ENCODE results near the gene SNX32. TPM values are rescaled to one million over a fixed set of nuclear protein-coding genes. Genes with fewer than 3 reads are reported as not detected.

The SNX32 gene
- total and polyA plus RNA-seq, 9 of the 15 experiments (the other 6 are each of a cell fraction or from before 2014, with no cell fraction given): 0.03 TPM; not detected in 7

GRCh38 chr11:65856689-65857499 lies 23.1 kb downstream of the SNX32 start (continued):
- TF ChIP-seq SAP30 (IDR thresholded peaks at IDR 0.05; ENCODE audit: borderline replicate concordance, insufficient read depth, low read depth, low read length, poor library complexity, severe bottlenecking) (peak; percentile 82), ELF2 (CRISPR knock-in tag; IDR thresholded peaks at IDR 0.05) (no peak; the same call in 1 of the 2 replicates), HNRNPL (IDR thresholded peaks at IDR 0.05; ENCODE audit: low read depth, low read length) (peak; percentile 83), ZBTB33 (CRISPR knock-in tag; IDR thresholded peaks at IDR 0.05) (peak; percentile 38; the same call in 1 of the 2 replicates), CBX5 (IDR thresholded peaks at IDR 0.05; ENCODE audit: borderline replicate concordance, low read depth) (no peak), NCOR1 (IDR thresholded peaks at IDR 0.05) (no peak), ZNF586 (CRISPR knock-in tag; conservative IDR thresholded peaks at IDR 0.05) (no peak), PCBP2 (IDR thresholded peaks at IDR 0.05; ENCODE audit: low read depth, low read length, poor library complexity, severe bottlenecking) (no peak), RBM17 (IDR thresholded peaks at IDR 0.05; ENCODE audit: borderline replicate concordance, low read depth, low read length) (no peak), L3MBTL2 (IDR thresholded peaks at IDR 0.05) (no peak), FOXA1 (IDR thresholded peaks at IDR 0.05; ENCODE audit: borderline replicate concordance) (no peak), ZNF57 (CRISPR knock-in tag; IDR thresholded peaks at IDR 0.05) (no peak), NFE2 (IDR thresholded peaks at IDR 0.05; ENCODE audit: low read depth) (no peak), TAL1 (IDR thresholded peaks at IDR 0.05) (no peak), ZNF778 (CRISPR knock-in tag; IDR thresholded peaks at IDR 0.05) (no peak), ZNF239 (CRISPR knock-in tag; IDR thresholded peaks at IDR 0.05) (no peak), VEZF1 (CRISPR knock-in tag; IDR thresholded peaks at IDR 0.05) (peak; percentile 81), MITF (IDR thresholded peaks at IDR 0.05) (no peak), MYNN (IDR thresholded peaks at IDR 0.05) (no peak), MYNN (CRISPR knock-in tag; IDR thresholded peaks at IDR 0.05) (no peak), MTF1 (CRISPR knock-in tag; IDR thresholded peaks at IDR 0.05; ENCODE audit: borderline replicate concordance) (no peak), XRCC4 (IDR thresholded peaks at IDR 0.05; ENCODE audit: extremely low read depth, insufficient read depth, insufficient read length) (no peak), FIP1L1 (IDR thresholded peaks at IDR 0.05; ENCODE audit: low read depth, low read length, poor library complexity, severe bottlenecking) (no peak), OTX1 (CRISPR knock-in tag; IDR thresholded peaks at IDR 0.05) (no peak), TEAD1 (CRISPR knock-in tag; IDR thresholded peaks at IDR 0.05) (peak in 1 of 2 experiments; percentile 18; a peak in 1 of 4 replicates)
